Smooth muscle cell of trachea (primary cell): ENCODE measurements around the gene LRRC58. TPM values are rescaled to one million over a fixed set of nuclear protein-coding genes. Genes with fewer than 3 reads are reported as not detected.

ENCODE experiments used
- total RNA-seq: library from RNA; depleted of rRNA; stranded (reverse); fragments of >200 nt; gene quantifications from 2 replicates; pipeline ENCODE4 v1.2.1, GENCODE V29; 2014

Gene LRRC58
- total RNA-seq, result 25.3 and 32.6 TPM in 2 replicates

GRCh38 chr3:120348991-120349854 is at the start of gene LRRC58:
LRRC58 (minus strand) TSS chr3:120349354; CDS start chr3:120349243, 111 bp downstream.

GRCh38 chr3:120284747-120285507 is 64.2 kb downstream of the LRRC58 start, which contains the start of gene GPR156:
GPR156 (minus strand) TSS chr3:120285222; CDS start chr3:120244098, 41,124 bp downstream.

Other genes with a start within 250 kb of the LRRC58 start
- 0.44 and 0.50 TPM in 2 replicates for gene GPR156, start 64.1 kb downstream of the LRRC58 start, total RNA-seq
- 752 and 963 TPM in 2 replicates for gene FSTL1, start 101.6 kb upstream of the LRRC58 start, total RNA-seq
- 25.9 and 44.0 TPM in 2 replicates for gene NDUFB4, start 247.0 kb upstream of the LRRC58 start, total RNA-seq